Measurements from ENCODE around the gene EFCAB5.

EFCAB5 gene

GRCh38 chr17:29977836-29978235 lies 36.4 kb downstream of the EFCAB5 start:
- Histone ChIP-seq H3K4me2 (ENCODE audit: low read depth, low read length, poor library complexity, severe bottlenecking) (no peak overlapping the region), H2AFZ (ENCODE audit: low read depth, low read length, severe bottlenecking) (no peak overlapping the region), H3K4me3 (ENCODE audit: insufficient read depth, low read length, poor library complexity, severe bottlenecking) (no peak overlapping the region), H4K20me1 (ENCODE audit: low read depth, low read length) (no peaks in the 10 kb centered on the region), H3K27me3 (ENCODE audit: low read length) (no peaks in the 10 kb centered on the region), H3K36me3 (ENCODE audit: low read length) (no peaks in the 10 kb centered on the region), H3K9ac (ENCODE audit: low read length) (no peak overlapping the region), H3K79me2 (ENCODE audit: insufficient read depth, low read length) (no peaks in the 10 kb centered on the region), H3K9me2 (replicated peaks; ENCODE audit: insufficient read depth, low read length) (no peaks in the 10 kb centered on the region), H3K9me3 (ENCODE audit: insufficient read depth, low read length) (no peaks in the 10 kb centered on the region), H3K27ac (ENCODE audit: low read depth, low read length) (no peak overlapping the region), H3F3A (ENCODE audit: insufficient read depth) (no peaks in the 10 kb centered on the region)
- TF ChIP-seq EZH2phosphoT487 (conservative IDR thresholded peaks at IDR 0.05; ENCODE audit: low read length): no peak
- no peak for TF ChIP-seq CTCF (IDR thresholded peaks at IDR 0.05; ENCODE audit: insufficient read depth, low read length, poor library complexity, severe bottlenecking)

- Histone ChIP-seq H3K4me2 (ENCODE audit: low read depth, low read length, poor library complexity, severe bottlenecking) (no peak overlapping the region), H3K9me2 (replicated peaks; ENCODE audit: insufficient read depth, low read length) (no peaks in the 10 kb centered on the region), H3F3A (ENCODE audit: insufficient read depth) (no peaks in the 10 kb centered on the region), H3K9me3 (ENCODE audit: insufficient read depth, low read length) (no peaks in the 10 kb centered on the region), H3K79me2 (ENCODE audit: insufficient read depth, low read length) (no peaks in the 10 kb centered on the region), H4K20me1 (ENCODE audit: low read depth, low read length) (no peaks in the 10 kb centered on the region), H3K27ac (ENCODE audit: low read depth, low read length) (no peak overlapping the region), H3K36me3 (ENCODE audit: low read length) (no peaks in the 10 kb centered on the region), H2AFZ (ENCODE audit: low read depth, low read length, severe bottlenecking) (no peak overlapping the region), H3K9ac (ENCODE audit: low read length) (no peak overlapping the region), H3K4me3 (ENCODE audit: insufficient read depth, low read length, poor library complexity, severe bottlenecking) (no peak overlapping the region), H3K27me3 (ENCODE audit: low read length) (no peaks in the 10 kb centered on the region)
- TF ChIP-seq CTCF (IDR thresholded peaks at IDR 0.05; ENCODE audit: insufficient read depth, low read length, poor library complexity, severe bottlenecking): no peak
- TF ChIP-seq EZH2phosphoT487 (conservative IDR thresholded peaks at IDR 0.05; ENCODE audit: low read length): no peak
Observed at GRCh38 chr17:29980261-29980660, 38.8 kb downstream of the EFCAB5 start.

GRCh38 chr17:29982991-29983653 lies 41.7 kb downstream of the EFCAB5 start:
- H3K27me3 ChIP-seq (ENCODE audit: low read length): no peaks in the 10 kb centered on the region
- no peak overlapping the region for H3K4me3 ChIP-seq (ENCODE audit: insufficient read depth, low read length, poor library complexity, severe bottlenecking)
- no peaks in the 10 kb centered on the region for H3K9me2 ChIP-seq (replicated peaks; ENCODE audit: insufficient read depth, low read length)
- H3K4me2 ChIP-seq (ENCODE audit: low read depth, low read length, poor library complexity, severe bottlenecking): no peak overlapping the region
- H3F3A ChIP-seq (ENCODE audit: insufficient read depth): no peaks in the 10 kb centered on the region
- H3K9ac ChIP-seq (ENCODE audit: low read length): no peak overlapping the region
- no peak overlapping the region for H3K27ac ChIP-seq (ENCODE audit: low read depth, low read length)
- no peaks in the 10 kb centered on the region for H3K79me2 ChIP-seq (ENCODE audit: insufficient read depth, low read length)
- TF ChIP-seq EZH2phosphoT487 (conservative IDR thresholded peaks at IDR 0.05; ENCODE audit: low read length) (no peak), CTCF (IDR thresholded peaks at IDR 0.05; ENCODE audit: insufficient read depth, low read length, poor library complexity, severe bottlenecking) (no peak)
- no peaks in the 10 kb centered on the region for H3K36me3 ChIP-seq (ENCODE audit: low read length)
- no peak overlapping the region for H2AFZ ChIP-seq (ENCODE audit: low read depth, low read length, severe bottlenecking)
- H3K9me3 ChIP-seq (ENCODE audit: insufficient read depth, low read length): no peaks in the 10 kb centered on the region
- no peaks in the 10 kb centered on the region for H4K20me1 ChIP-seq (ENCODE audit: low read depth, low read length)
